A549 (cell line): ENCODE measurements around the gene ART1.

ENCODE experiments used
- CEBPB ChIP-seq, 2 experiments: fragments of >200 bp in 1 of 2; sonication (Bioruptor Twin) in 1 of 2; formaldehyde crosslinking in 1 of 2; IDR thresholded peaks; 2 replicates each; pipeline ENCODE4 v1.6.1; 2012 to 2016
- CTCF ChIP-seq: fragments of >200 bp; sonication (Bioruptor Twin); formaldehyde crosslinking; IDR thresholded peaks from 3 replicates; pipeline ENCODE4 v1.5.1; 2016
- EP300 ChIP-seq, 2 experiments: fragments of >200 bp; sonication (Bioruptor Twin); formaldehyde crosslinking; IDR thresholded peaks; 2 replicates in 1 of 2; 3 replicates in 1 of 2; pipeline ENCODE4 v1.6.1; 2016 to 2017
- FOXS1 ChIP-seq: fragments of 250-450 bp; sonication (Bioruptor Pico); IDR thresholded peaks from 2 replicates; pipeline ENCODE4 v1.5.0; 2020; ENCODE audit warnings: mild to moderate bottlenecking, moderate library complexity
- JUN ChIP-seq, 2 experiments: fragments of >200 bp; sonication (Bioruptor Twin); formaldehyde crosslinking; IDR thresholded peaks; 2 replicates in 1 of 2; 3 replicates in 1 of 2; pipeline ENCODE4 v1.6.1; 2016 to 2017
- POLR2A ChIP-seq: IDR thresholded peaks from 2 replicates; pipeline ENCODE4 v1.6.1; 2012; ENCODE audit warnings: mild to moderate bottlenecking, low read length
- RAD21 ChIP-seq, 2 experiments: fragments of >200 bp in 1 of 2; sonication (Bioruptor Twin) in 1 of 2; formaldehyde crosslinking in 1 of 2; IDR thresholded peaks in 1 of 2; conservative IDR thresholded peaks in 1 of 2; 2 replicates in 1 of 2; 3 replicates in 1 of 2; pipeline ENCODE4 v1.6.1; 2012 to 2018; ENCODE audit warnings: inconsistent platforms in 1 of 2
- REST ChIP-seq: fragments of 200-600 bp; sonication (generic); IDR thresholded peaks from 2 replicates; pipeline ENCODE4 v1.6.1; 2016; ENCODE audit warnings: antibody characterized with exemption, mild to moderate bottlenecking, moderate library complexity
- ZNF302 ChIP-seq: fragments of 250-450 bp; sonication (Bioruptor Pico); IDR thresholded peaks from 2 replicates; pipeline ENCODE4 v1.9.0; 2021; ENCODE audit warnings: inconsistent platforms, mild to moderate bottlenecking, moderate library complexity

GRCh38 chr11:3674189-3674588 lies 29.3 kb downstream of the ART1 start:
- no peak for TF ChIP-seq RAD21 (conservative IDR thresholded peaks at IDR 0.05 in 1 of 2, IDR thresholded peaks at IDR 0.05 in 1 of 2)
- TF ChIP-seq REST = no peak
- no peak for TF ChIP-seq POLR2A
- no peak for TF ChIP-seq EP300 (IDR thresholded peaks at IDR 0.05)
- no peak for TF ChIP-seq FOXS1
- no peak for TF ChIP-seq CTCF
- no peak for TF ChIP-seq ZNF302
- no peak for TF ChIP-seq JUN (IDR thresholded peaks at IDR 0.05)
- TF ChIP-seq CEBPB (IDR thresholded peaks at IDR 0.05) = no peak
